GM19043 (cell line): ENCODE results near the gene L3MBTL4.

Experiments used
- ATAC-seq: cut with Tn5 transposase; IDR thresholded peaks from one replicate; pipeline ENCODE4 v1.9.1; 2021; ENCODE audit warnings: low read depth; ENCODE audit not compliant: unreplicated experiment

L3MBTL4 gene

GRCh38 chr18:6010284-6010683 lies 404.4 kb downstream of the L3MBTL4 start:
- no peak for ATAC-seq

GRCh38 chr18:6009756-6010155 lies 405.0 kb downstream of the L3MBTL4 start:
- no peak for ATAC-seq

- peak; percentile 98 for ATAC-seq
Measured at GRCh38 chr18:6004683-6005082, 410.0 kb downstream of the L3MBTL4 start.

- peak; percentile 63 for ATAC-seq
Measured at GRCh38 chr18:6004119-6004518, 410.6 kb downstream of the L3MBTL4 start.

GRCh38 chr18:6001867-6002266 lies 412.8 kb downstream of the L3MBTL4 start:
- ATAC-seq = no peak

- peak; percentile 90 for ATAC-seq
Measured at GRCh38 chr18:5998907-5999306, 415.8 kb downstream of the L3MBTL4 start.

GRCh38 chr18:5998166-5998881 lies 416.4 kb downstream of the L3MBTL4 start:
- no peak for ATAC-seq

GRCh38 chr18:5997361-5997760 lies 417.4 kb downstream of the L3MBTL4 start:
- ATAC-seq = no peak

- no peak for ATAC-seq
Measured at GRCh38 chr18:5995626-5996025, 419.1 kb downstream of the L3MBTL4 start.

GRCh38 chr18:5993938-5994337 lies 420.8 kb downstream of the L3MBTL4 start:
- ATAC-seq = no peak

GRCh38 chr18:5992381-5992780 lies 422.3 kb downstream of the L3MBTL4 start:
- no peak for ATAC-seq

GRCh38 chr18:5987249-5987648 lies 427.5 kb downstream of the L3MBTL4 start:
- ATAC-seq = no peak

GRCh38 chr18:5986257-5986931 lies 428.3 kb downstream of the L3MBTL4 start:
- ATAC-seq = no peak

- ATAC-seq = no peak
Measured at GRCh38 chr18:5984245-5984644, 430.5 kb downstream of the L3MBTL4 start.

GRCh38 chr18:5983488-5983887 lies 431.2 kb downstream of the L3MBTL4 start:
- no peak for ATAC-seq

- peak; percentile 40 for ATAC-seq
Measured at GRCh38 chr18:5982332-5982731, 432.4 kb downstream of the L3MBTL4 start.

- no peak for ATAC-seq
Measured at GRCh38 chr18:5980721-5981120, 434.0 kb downstream of the L3MBTL4 start.

- ATAC-seq = no peak
Measured at GRCh38 chr18:5979971-5980457, 434.7 kb downstream of the L3MBTL4 start.

- no peak for ATAC-seq
Measured at GRCh38 chr18:5979176-5979888, 435.4 kb downstream of the L3MBTL4 start.

GRCh38 chr18:5977022-5977421 lies 437.7 kb downstream of the L3MBTL4 start:
- ATAC-seq = no peak
